ENCODE results near the gene CNGA1.

DNA sequence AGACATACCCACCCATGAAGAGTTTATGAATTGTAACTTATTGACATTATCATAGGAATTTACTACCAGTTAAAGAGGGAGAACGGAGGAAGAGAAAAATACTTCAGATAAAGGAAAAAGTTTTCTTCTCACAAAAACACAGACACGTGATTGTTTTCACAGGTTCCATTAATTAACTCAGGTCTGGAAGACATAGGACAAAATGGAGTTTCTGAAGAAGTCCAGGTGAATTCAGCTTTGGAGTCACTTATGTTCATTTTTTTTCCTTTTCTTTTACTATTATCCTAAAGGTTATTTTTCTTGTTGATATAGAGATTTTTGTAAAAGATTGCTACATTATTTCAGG is 20.6 kb upstream of the CNGA1 start:
- TF ChIP-seq CTCF (IDR thresholded peaks at IDR 0.05) (no peak), POLR2AphosphoS5 (IDR thresholded peaks at IDR 0.05; ENCODE audit: insufficient read depth in 1 of 2, low read depth in 1 of 2) (no peak)
